Fibroblast of villous mesenchyme (primary cell): ENCODE data around the gene SGMS1. TPM values are rescaled to one million over a fixed set of nuclear protein-coding genes. Genes with fewer than 3 reads are reported as not detected.
A peak's percentile ranks its signal among the peaks of the same experiment; 100 is the strongest.

Experiments used
- DNase-seq: peaks from one replicate; pipeline ENCODE4 v3.0.0-alpha.2; 2010; ENCODE audit warnings: low read depth
- H3K4me3 ChIP-seq: 2 replicates; pipeline ENCODE4 v1.5.1; 2011; ENCODE audit warnings: low read depth, mild to moderate bottlenecking, low read length
- total RNA-seq: library from RNA; depleted of rRNA; stranded (reverse); fragments of >200 nt; gene quantifications from 2 replicates; pipeline ENCODE4 v1.2.3, GENCODE V29; 2012
- TF ChIP-seq, protein P1 (sequence below): IDR thresholded peaks from 2 replicates; pipeline ENCODE4 v1.5.1; 2012; ENCODE audit warnings: low read depth, mild to moderate bottlenecking, low read length; ENCODE audit not compliant: insufficient read depth

Gene SGMS1
- total RNA-seq, 1 donor: 57.9 TPM

DNA sequence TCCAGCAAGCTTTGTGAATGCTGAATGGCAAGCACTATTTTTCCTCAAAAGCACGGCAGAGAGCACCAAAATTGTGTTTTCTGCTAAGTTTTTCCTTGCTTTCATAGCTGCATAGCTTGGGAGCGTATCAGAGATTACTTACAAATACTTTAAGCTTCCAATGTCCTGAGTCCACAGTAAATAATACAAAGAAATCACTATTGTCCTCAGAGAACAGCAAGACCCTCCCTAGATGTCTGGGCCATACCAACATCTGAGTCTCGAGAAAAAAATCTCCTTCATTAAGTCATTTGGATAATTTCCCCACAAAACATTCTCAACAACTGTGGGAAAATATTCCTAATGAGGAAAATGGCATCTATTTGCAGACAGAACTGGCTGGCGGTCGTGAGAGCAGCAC, 41.7 kb downstream of the SGMS1 start:
- no peak for DNase-seq
- H3K4me3 ChIP-seq: no peak overlapping the region
- TF ChIP-seq, protein P1, sequence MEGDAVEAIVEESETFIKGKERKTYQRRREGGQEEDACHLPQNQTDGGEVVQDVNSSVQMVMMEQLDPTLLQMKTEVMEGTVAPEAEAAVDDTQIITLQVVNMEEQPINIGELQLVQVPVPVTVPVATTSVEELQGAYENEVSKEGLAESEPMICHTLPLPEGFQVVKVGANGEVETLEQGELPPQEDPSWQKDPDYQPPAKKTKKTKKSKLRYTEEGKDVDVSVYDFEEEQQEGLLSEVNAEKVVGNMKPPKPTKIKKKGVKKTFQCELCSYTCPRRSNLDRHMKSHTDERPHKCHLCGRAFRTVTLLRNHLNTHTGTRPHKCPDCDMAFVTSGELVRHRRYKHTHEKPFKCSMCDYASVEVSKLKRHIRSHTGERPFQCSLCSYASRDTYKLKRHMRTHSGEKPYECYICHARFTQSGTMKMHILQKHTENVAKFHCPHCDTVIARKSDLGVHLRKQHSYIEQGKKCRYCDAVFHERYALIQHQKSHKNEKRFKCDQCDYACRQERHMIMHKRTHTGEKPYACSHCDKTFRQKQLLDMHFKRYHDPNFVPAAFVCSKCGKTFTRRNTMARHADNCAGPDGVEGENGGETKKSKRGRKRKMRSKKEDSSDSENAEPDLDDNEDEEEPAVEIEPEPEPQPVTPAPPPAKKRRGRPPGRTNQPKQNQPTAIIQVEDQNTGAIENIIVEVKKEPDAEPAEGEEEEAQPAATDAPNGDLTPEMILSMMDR: no peak

DNA sequence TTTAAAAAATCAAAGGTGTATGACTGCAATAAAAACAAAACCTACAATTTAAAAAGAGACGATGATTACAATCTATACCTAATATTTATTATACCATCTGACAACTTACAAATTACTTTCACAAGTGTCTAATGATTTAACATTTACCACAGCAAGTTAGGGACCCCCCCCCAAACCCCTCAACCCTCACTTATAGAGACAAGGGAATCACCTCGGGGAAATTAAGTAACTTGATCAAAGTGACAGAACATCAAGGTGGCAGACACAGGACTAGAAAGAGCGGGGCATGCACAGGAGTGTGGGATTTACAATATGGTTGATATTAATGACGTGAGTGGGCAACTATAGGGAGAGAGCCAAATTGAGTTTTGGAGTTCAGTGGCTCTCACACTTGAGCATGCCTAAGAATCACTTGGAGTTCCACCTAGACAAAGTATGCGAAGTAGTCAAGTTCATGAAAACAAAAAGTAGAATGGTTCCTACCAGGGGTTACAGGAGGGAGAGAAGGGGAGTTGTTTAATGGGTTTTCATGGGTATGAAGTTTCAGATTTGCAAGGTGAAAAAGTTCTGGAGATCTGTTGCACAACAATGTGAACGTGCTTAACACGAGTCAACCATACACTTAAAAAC, 43.4 kb downstream of the SGMS1 start:
- H3K4me3 ChIP-seq: no peak overlapping the region
- TF ChIP-seq, protein P1: no peak
- DNase-seq: no peak

DNA sequence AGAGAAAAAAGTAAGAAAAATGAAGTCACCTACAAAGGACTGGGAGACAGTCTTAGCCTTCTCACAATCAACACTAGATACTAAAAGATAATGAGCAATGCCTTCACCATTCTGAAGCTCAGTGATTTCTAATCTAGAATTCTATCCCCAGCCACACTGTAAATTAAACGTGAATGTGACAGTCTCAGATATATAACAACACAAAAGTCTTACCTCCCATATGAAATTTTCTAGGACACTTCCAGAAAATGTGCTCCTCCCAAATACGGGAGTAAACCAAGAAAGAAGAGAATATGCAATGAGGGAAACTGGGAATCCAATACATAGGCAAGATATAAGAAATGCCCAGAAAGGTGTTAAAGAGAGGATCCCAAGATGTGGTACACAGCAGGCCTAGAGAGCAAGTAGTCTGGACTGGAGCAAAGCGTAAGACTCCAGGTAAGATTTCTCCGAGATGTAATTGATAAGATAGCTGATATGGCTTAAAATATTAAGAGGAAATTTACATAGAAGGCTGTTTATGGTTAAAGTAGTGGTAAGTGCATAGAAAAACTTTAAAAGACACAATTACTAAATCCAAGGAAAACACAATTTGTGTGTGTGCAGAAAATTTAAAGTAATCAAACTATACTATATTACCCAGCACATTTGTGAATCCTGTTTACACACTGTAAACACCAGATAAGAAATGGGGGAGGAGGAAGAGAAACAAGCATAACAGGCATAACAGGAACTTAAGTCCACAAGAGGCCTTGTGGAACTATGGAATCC, 44.1 kb downstream of the SGMS1 start:
- TF ChIP-seq, protein P1: no peak
- no peak overlapping the region for H3K4me3 ChIP-seq
- DNase-seq: no peak

DNA sequence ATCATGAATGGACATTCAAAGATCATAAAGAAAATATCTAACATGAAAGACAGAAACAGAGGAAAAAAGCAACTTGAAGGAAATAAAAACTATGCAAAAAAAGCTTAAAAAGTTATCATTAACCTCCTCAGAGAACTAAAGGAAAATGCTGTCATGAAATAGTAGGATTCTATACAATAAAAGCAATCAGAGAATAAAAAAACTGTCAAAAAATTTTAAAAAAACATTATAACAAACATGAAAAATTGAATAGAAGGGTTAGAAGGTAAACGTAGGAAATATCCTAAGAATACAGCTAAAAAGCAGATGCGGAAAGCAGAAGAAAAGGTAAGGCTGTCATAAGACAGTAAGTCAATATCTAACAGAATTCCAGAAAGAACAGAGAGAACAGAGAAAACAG, 44.8 kb downstream of the SGMS1 start:
- TF ChIP-seq, protein P1: no peak
- H3K4me3 ChIP-seq: no peak overlapping the region
- DNase-seq: no peak

DNA sequence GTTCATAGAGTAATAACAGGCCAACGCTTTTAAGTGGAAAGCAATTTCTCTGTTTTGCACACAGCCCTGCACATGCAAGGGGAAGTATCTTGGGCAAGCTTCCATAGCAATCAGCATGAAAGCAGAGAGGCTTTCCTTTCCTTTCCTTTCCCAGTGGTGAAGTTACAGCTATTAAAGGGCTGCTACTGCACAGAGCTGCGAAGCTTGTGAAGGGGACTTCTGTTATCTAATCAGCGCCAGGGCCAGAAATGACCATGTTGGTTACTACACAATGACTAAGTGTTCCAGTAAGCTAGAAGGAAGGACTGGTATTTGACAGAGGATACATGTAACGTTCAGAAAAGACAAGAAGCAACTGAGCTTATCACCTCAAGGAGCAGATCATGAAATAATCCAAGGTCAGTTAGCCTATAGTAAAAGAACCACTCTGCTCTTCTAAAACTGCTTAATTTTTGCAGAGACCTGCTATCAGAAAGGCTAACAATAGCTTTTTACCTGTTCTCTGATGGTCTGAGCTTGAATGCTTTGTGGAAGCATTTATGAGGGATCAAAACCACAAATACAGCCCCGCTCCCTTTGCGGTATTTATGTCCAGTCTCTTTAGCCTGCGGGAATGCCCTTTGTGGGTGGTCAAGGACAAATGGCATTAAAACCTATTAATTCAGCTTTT, 45.9 kb downstream of the SGMS1 start:
- H3K4me3 ChIP-seq: no peak overlapping the region
- DNase-seq: peak; percentile 50
- TF ChIP-seq, protein P1: no peak

DNA sequence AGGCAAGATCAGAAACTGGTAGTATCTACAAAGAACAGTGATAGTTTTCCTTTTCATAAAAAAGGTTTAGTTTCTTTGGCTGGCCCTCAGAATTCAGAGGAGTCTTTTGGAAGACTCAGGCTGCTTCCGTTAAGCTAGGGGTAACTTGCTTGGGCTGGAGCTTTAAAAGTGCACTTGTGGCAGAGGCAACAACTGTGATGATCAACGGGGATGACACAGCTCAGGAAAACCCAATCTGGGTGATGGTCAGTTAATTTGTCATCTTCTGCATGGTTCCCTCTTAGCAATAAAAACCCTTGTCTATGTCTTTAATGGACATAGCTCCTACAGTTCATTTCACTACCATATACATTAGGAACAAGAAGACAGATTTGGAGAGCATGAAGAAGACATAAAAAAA, 46.7 kb downstream of the SGMS1 start:
- no peak overlapping the region for H3K4me3 ChIP-seq
- no peak for DNase-seq
- TF ChIP-seq, protein P1: no peak
